Esophagus muscularis mucosa (tissue), 3 donors: ENCODE data around the gene CELF3.

Experiments used
- POLR2AphosphoS5 ChIP-seq, 2 donors: sonication (generic); formaldehyde crosslinking; IDR thresholded peaks; one replicate each; pipeline ENCODE4 v1.6.1; 2017; ENCODE audit warnings: antibody characterized with exemption in 2 of 2
- TF ChIP-seq, protein P1 (sequence below), 3 experiments: fragments of 200-600 bp in 2 of 3; fragments of 450-650 bp in 1 of 3; sonication (generic) in 2 of 3; IDR thresholded peaks; one replicate each; pipeline ENCODE4 v1.5.1; 2017 to 2019; ENCODE audit warnings: antibody characterized with exemption in 3 of 3, mild to moderate bottlenecking in 2 of 3, moderate library complexity in 1 of 3

DNA sequence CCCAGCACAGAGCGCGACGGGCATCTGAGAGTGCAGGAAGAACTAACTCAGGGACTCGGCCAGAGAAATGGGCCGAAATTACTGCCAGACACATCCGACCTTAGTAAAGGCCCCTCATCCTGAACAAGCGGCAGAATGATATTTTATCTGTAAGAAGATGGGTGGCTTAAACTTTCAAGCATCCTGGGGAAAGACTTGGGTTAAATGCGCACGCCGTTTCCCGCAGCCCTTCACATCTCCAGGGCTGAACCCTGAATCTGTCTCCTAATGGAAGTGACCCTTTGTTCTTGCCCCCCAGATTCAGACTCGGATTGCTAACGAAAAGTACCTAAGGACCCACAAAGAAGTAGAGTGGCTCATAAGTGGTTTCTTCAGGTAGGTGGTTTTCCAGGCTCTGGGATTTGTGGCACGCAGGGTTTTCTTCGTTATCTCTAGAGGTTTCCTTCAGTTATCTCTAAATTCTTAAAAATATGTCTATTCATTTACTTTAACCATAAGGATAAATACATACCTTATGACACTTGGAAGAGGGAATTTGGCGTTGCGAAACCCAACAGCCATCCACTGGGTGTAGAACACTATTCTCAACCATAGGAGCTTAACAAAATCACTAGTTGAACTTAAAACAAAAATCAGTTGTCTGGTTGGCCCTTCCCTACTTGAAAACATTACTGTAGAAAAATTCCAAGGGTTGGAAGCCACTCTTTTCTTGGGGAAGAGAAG is 5.3 kb upstream of the CELF3 start:
- TF ChIP-seq, protein P1, sequence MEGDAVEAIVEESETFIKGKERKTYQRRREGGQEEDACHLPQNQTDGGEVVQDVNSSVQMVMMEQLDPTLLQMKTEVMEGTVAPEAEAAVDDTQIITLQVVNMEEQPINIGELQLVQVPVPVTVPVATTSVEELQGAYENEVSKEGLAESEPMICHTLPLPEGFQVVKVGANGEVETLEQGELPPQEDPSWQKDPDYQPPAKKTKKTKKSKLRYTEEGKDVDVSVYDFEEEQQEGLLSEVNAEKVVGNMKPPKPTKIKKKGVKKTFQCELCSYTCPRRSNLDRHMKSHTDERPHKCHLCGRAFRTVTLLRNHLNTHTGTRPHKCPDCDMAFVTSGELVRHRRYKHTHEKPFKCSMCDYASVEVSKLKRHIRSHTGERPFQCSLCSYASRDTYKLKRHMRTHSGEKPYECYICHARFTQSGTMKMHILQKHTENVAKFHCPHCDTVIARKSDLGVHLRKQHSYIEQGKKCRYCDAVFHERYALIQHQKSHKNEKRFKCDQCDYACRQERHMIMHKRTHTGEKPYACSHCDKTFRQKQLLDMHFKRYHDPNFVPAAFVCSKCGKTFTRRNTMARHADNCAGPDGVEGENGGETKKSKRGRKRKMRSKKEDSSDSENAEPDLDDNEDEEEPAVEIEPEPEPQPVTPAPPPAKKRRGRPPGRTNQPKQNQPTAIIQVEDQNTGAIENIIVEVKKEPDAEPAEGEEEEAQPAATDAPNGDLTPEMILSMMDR (IDR thresholded peaks at IDR 0.05) = no peak
- no peak for TF ChIP-seq POLR2AphosphoS5 (IDR thresholded peaks at IDR 0.05)
